HEK293T (cell line): Measurements from ENCODE around the gene GNG13.

ENCODE experiments used
- CTCF ChIA-PET: fragments of 350-600 bp; formaldehyde crosslinking; extraction: SDS; loops from one replicate; lab custom pipeline; 2021; ENCODE audit warnings: antibody characterized with exemption, inconsistent platforms; lab: Yijun Ruan, JAX
- POLR2A ChIA-PET: fragments of 350-600 bp; formaldehyde crosslinking; extraction: SDS; loops from one replicate; lab custom pipeline; 2020; ENCODE audit warnings: antibody characterized with exemption, inconsistent platforms; lab: Yijun Ruan, JAX
- DNase-seq: peaks from one replicate; pipeline ENCODE4 v3.0.0; 2012; ENCODE audit warnings: mixed read lengths; ENCODE audit errors: extremely low spot score
- ARNT ChIP-seq: fragments of 450-650 bp; IDR thresholded peaks from 2 replicates; pipeline ENCODE4 v1.6.1; 2017; ENCODE audit warnings: mild to moderate bottlenecking
- BHLHE40 ChIP-seq: fragments of 450-650 bp; IDR thresholded peaks from 2 replicates; pipeline ENCODE4 v1.6.1; 2016; ENCODE audit warnings: mild to moderate bottlenecking, moderate library complexity, borderline replicate concordance
- CTBP1 ChIP-seq: fragments of 450-650 bp; IDR thresholded peaks from 2 replicates; pipeline ENCODE4 v1.6.1; 2016; ENCODE audit warnings: borderline replicate concordance
- ELF4 ChIP-seq: fragments of 450-650 bp; IDR thresholded peaks from 2 replicates; pipeline ENCODE4 v1.6.1; 2017; ENCODE audit warnings: antibody characterized with exemption
- FOXA1 ChIP-seq: fragments of 450-650 bp; IDR thresholded peaks from 2 replicates; pipeline ENCODE4 v1.6.1; 2016; ENCODE audit warnings: mild to moderate bottlenecking
- FOXK2 ChIP-seq: fragments of 450-650 bp; IDR thresholded peaks from 2 replicates; pipeline ENCODE4 v1.6.1; 2016; ENCODE audit warnings: mild to moderate bottlenecking
- FOXM1 ChIP-seq: fragments of 450-650 bp; IDR thresholded peaks from 2 replicates; pipeline ENCODE4 v1.6.1; 2017; ENCODE audit warnings: mild to moderate bottlenecking, borderline replicate concordance
- HDGF ChIP-seq: fragments of 450-650 bp; IDR thresholded peaks from 2 replicates; pipeline ENCODE4 v1.6.1; 2017; ENCODE audit warnings: antibody characterized with exemption, borderline replicate concordance
- L3MBTL2 ChIP-seq: fragments of 450-650 bp; conservative IDR thresholded peaks from 2 replicates; pipeline ENCODE4 v1.6.1; 2016; ENCODE audit warnings: mild to moderate bottlenecking
- LEF1 ChIP-seq: fragments of 450-650 bp; IDR thresholded peaks from 2 replicates; pipeline ENCODE4 v1.6.1; 2017; ENCODE audit warnings: mild to moderate bottlenecking, borderline replicate concordance
- NFRKB ChIP-seq: fragments of 450-650 bp; IDR thresholded peaks from 2 replicates; pipeline ENCODE4 v1.6.1; 2016; ENCODE audit warnings: mild to moderate bottlenecking, moderate library complexity
- PKNOX1 ChIP-seq: fragments of 450-650 bp; IDR thresholded peaks from 2 replicates; pipeline ENCODE4 v1.6.1; 2016
- SP1 ChIP-seq: fragments of 450-650 bp; IDR thresholded peaks from 2 replicates; pipeline ENCODE4 v1.6.1; 2017
- SUZ12 ChIP-seq: fragments of 450-650 bp; IDR thresholded peaks from 2 replicates; pipeline ENCODE4 v1.6.1; 2016; ENCODE audit warnings: mild to moderate bottlenecking
- TARDBP ChIP-seq: fragments of 450-650 bp; IDR thresholded peaks from 2 replicates; pipeline ENCODE4 v1.6.1; 2016
- ZNF384 ChIP-seq: fragments of 450-650 bp; IDR thresholded peaks from 2 replicates; pipeline ENCODE4 v1.6.1; 2016

Gene GNG13

GRCh38 chr16:790086-790485 lies 10.4 kb downstream of the GNG13 start:
- ChIA-PET CTCF (no interaction called here), POLR2A (interaction anchor here (0.7 to 1.3 kb wide), 2 partner anchors 9 to 14 kb away, joined by 3 to 5 read pairs; no protein-coding TSS in a partner anchor)
- no peak for DNase-seq
- TF ChIP-seq HDGF (no peak), ELF4 (no peak), ARNT (no peak), FOXK2 (no peak), BHLHE40 (no peak)

GRCh38 chr16:789191-789850 lies 11.2 kb downstream of the GNG13 start:
- no peak for TF ChIP-seq SUZ12
- TF ChIP-seq L3MBTL2: no peak
- no peak for TF ChIP-seq CTBP1
- no peak for TF ChIP-seq HDGF
- no peak for TF ChIP-seq LEF1
- no peak for TF ChIP-seq NFRKB
- no peak for TF ChIP-seq ZNF384
- no peak for TF ChIP-seq ELF4
- TF ChIP-seq FOXK2: no peak
- TF ChIP-seq SP1: no peak
- POLR2A ChIA-PET: interaction anchor here (1.0 to 3.1 kb wide), 9 partner anchors 10 to 77 kb away, joined by 3 to 34 read pairs (median 5); partner anchors contain the start of genes ANTKMT and GNG13
- CTCF ChIA-PET: interaction anchor here (1.5 to 2.1 kb wide), 2 partner anchors 74 to 77 kb away, joined by 5 to 9 read pairs; partner anchors contain the start of gene METRN
- no peak for DNase-seq

- POLR2A ChIA-PET: interaction anchor here (0.6 to 3.1 kb wide), 15 partner anchors 10 to 139 kb away, joined by 3 to 34 read pairs (median 4); partner anchors contain the start of genes ANTKMT, GNG13, METRN and WDR24
- TF ChIP-seq NFRKB: no peak
- TF ChIP-seq SUZ12: no peak
- no peak for TF ChIP-seq ZNF384
- TF ChIP-seq CTBP1: no peak
- peak; percentile 91 for TF ChIP-seq FOXM1
- no peak for TF ChIP-seq HDGF
- no peak for TF ChIP-seq SP1
- peak; percentile 60 for TF ChIP-seq PKNOX1
- TF ChIP-seq ARNT: no peak
- peak; percentile 63 for TF ChIP-seq L3MBTL2
- TF ChIP-seq FOXA1: no peak
- no peak for TF ChIP-seq ELF4
- TF ChIP-seq TARDBP: no peak
- TF ChIP-seq FOXK2: no peak
- no peak for TF ChIP-seq BHLHE40
- TF ChIP-seq LEF1: no peak
- CTCF ChIA-PET: interaction anchor here (0.5 to 2.1 kb wide), 3 partner anchors 73 to 272 kb away, joined by 3 to 9 read pairs (median 5); partner anchors contain the start of gene METRN
- DNase-seq: peak; percentile 99
Measured at GRCh38 chr16:788399-789126, 12.0 kb downstream of the GNG13 start, which contains the start of gene CHTF18. CHTF18 (plus strand) TSS chr16:788620; CDS start chr16:788685, 65 bp downstream.

- ChIA-PET CTCF (interaction anchor here (0.5 to 2.1 kb wide), 3 partner anchors 72 to 272 kb away, joined by 3 to 9 read pairs (median 5); partner anchors contain the start of gene METRN), POLR2A (interaction anchor here (0.6 to 3.1 kb wide), 15 partner anchors 9 to 139 kb away, joined by 3 to 34 read pairs (median 4); partner anchors contain the start of genes ANTKMT, GNG13, METRN and WDR24)
Measured at GRCh38 chr16:787978-788398, 12.5 kb downstream of the GNG13 start, which contains the start of gene RPUSD1. RPUSD1 (minus strand) TSS chr16:788381; CDS start chr16:787737, 644 bp downstream.

More at GRCh38 chr16:787978-788398, 12.5 kb downstream of the GNG13 start, which contains the start of gene RPUSD1:
- no peak for TF ChIP-seq LEF1
- no peak for TF ChIP-seq HDGF
- TF ChIP-seq ZNF384: no peak
- no peak for TF ChIP-seq FOXM1
- TF ChIP-seq PKNOX1: no peak
- TF ChIP-seq CTBP1: no peak
- TF ChIP-seq SUZ12: no peak
- no peak for TF ChIP-seq SP1
- TF ChIP-seq ARNT: no peak
- TF ChIP-seq TARDBP: no peak
- TF ChIP-seq ELF4: no peak
- TF ChIP-seq NFRKB: no peak
- no peak for TF ChIP-seq BHLHE40
- no peak for TF ChIP-seq FOXK2
- no peak for TF ChIP-seq FOXA1
- no peak for TF ChIP-seq L3MBTL2
- no peak for DNase-seq
